ENCODE results near the gene C15orf62. TPM values are rescaled to one million over a fixed set of nuclear protein-coding genes. Genes with fewer than 3 reads are reported as not detected.

C15orf62 gene
- total RNA-seq, 1 experiment from 2014 or later = 0.03 TPM

DNA sequence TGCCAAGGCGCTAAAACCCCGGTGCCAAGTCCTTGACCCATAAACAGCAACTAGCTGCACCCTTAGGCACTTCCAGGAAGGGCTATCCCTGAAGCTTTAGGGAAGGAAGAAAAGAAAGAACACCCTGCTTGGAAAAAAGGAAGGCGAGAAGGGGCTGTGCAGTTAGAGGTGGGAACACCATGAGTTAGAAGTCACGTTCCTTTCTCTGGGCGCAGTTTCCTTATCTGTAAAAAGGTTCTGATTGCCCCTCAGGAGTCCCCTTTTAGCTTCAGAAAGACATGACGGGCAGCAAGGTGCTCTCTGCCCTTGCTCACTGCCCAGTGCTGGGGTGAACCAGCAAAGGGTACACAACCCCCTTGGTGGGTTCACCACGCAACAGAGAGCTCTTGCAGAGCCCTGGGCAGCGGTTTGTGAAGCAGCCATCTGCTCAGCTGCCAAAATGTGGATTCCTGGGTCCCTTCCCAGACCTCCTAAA, 5.1 kb upstream of the C15orf62 start:
- no peak for DNase-seq (ENCODE audit: low read depth in 1 of 2, low spot score in 2 of 2)
- Histone ChIP-seq H3K27ac (no peak overlapping the region), H3K4me1 (replicated peaks) (peaks cover 71% of the 10 kb centered on the region), H3K36me3 (peaks cover 24% of the 10 kb centered on the region), H3K9me3 (replicated peaks) (no peaks in the 10 kb centered on the region), H3K27me3 (replicated peaks) (no peaks in the 10 kb centered on the region), H3K4me3 (no peak overlapping the region)

DNA sequence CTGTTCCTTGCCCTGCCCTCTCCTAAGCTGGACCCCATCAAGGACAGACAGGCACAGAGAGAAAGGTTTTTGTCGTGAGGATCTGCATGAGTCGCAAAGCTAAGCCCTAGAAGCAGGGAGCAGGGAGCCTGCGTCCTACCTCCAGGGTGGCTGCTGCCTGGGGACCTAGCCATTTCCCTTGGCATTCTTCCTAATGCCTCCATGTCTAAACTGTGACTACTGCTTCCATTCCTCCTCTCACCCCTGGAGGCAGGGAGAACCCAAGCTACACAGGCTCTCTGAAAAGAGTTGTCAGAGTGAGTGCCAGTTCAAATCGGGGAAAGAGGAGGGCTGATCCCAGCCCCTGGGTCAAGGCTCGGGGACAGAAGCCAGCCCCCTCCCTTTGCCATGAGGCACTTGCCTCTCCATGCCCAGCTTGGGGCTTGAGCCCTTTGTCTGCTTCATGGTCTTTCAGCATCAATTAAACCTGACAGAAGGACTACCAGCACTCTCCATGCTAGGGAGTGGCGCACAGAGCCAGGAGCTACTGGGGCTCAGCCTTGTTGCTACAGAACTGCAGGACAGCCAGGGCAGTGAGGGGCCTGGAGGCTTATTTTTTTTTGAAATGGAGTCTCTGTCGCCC, 3.5 kb upstream of the C15orf62 start:
- H3K36me3 ChIP-seq = peaks cover 36% of the 10 kb centered on the region
- no peak overlapping the region for H3K4me3 ChIP-seq
- no peak for DNase-seq (ENCODE audit: low read depth in 1 of 2, low spot score in 2 of 2)
- peaks cover 74% of the 10 kb centered on the region for H3K4me1 ChIP-seq (replicated peaks)
- no peak overlapping the region for H3K27ac ChIP-seq
- H3K9me3 ChIP-seq (replicated peaks) = no peaks in the 10 kb centered on the region
- no peaks in the 10 kb centered on the region for H3K27me3 ChIP-seq (replicated peaks)

DNA sequence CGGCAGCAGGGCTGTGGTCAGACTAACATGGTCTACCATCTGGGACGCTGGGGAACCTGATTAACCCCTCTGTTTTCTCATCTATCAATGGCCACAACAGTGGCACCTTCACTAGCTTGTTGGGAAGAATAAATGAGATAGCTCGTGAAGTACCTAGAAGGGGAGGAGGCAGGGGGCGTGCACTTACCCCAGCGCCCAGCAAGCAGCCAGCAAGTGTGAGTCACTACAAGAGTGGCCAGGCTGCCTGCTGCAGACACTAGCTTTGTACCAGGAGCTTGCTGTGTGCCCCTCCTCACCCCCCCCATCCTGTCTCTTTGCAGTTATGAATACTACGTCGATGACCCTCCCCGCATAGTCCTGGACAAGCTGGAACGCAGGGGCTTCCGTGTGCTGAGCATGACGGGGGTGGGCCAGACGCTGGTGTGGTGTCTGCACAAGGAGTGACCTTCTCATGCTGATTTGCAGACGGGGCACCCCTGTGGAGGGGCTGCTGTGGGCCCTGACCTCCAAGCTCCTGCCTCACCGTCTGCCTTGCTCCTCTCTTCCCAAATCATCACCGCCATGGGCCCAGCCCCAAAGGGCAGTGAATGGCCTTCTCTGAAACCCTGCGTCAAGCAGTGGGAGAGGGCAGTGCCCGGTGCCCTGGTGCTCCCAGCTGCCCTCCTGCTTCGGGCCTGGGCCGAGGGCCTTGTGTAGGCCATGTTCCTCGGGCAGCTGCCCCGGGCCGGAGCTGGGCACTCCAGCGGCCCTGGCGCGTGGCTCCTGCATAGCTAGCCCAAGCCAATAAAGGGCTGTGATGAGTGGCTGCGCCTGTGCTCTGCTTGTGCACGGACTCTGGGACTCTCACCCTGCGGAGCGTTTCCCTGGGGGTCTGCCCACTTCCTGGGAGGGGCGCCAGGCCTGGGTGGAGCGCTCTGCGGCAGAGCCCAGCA, 2.6 kb upstream of the C15orf62 start:
- DNase-seq (ENCODE audit: low read depth in 1 of 2, low spot score in 2 of 2) = no peak
- H3K27ac ChIP-seq = no peak overlapping the region
- peaks cover 74% of the 10 kb centered on the region for H3K4me1 ChIP-seq (replicated peaks)
- no peaks in the 10 kb centered on the region for H3K27me3 ChIP-seq (replicated peaks)
- H3K9me3 ChIP-seq (replicated peaks) = no peaks in the 10 kb centered on the region
- H3K36me3 ChIP-seq = peaks cover 45% of the 10 kb centered on the region
- H3K4me3 ChIP-seq = no peak overlapping the region

DNA sequence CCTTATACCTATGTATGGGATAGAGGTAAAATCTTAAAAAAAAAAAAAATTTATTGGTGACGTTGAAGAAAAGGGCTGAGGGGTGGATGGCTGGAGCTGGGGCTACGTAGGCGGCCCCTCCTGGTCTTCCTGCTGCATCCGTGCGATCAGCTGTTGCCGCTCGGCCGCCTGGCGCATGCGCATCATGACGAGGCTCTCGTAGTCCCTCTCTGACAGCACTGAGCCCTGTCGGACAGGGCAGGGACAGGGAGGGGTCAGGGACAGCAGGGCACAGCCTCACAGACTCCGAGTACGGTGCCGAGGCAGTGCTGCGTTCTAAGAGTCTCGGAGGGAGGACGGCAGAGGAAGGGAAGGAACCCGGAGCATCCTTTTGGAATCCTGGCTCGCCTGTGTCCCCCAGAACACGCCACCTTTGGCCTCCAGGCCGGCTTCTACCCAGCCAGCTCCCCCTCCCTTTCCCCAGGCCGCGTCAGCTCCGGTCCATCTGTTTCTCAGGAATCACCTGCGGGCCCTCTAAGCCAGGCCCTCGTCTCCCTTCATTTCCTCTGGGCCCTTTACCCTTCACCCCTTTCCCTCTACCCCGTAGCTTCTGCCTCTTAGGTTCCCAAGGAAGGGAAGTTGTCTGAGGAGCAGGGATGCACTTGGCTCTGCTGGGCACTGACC, 1.8 kb upstream of the C15orf62 start:
- Histone ChIP-seq H3K27ac (no peak overlapping the region), H3K27me3 (replicated peaks) (no peaks in the 10 kb centered on the region), H3K9me3 (replicated peaks) (no peaks in the 10 kb centered on the region), H3K36me3 (peaks cover 49% of the 10 kb centered on the region), H3K4me1 (replicated peaks) (peaks cover 68% of the 10 kb centered on the region), H3K4me3 (no peak overlapping the region)
- no peak for DNase-seq (ENCODE audit: low read depth in 1 of 2, low spot score in 2 of 2)

DNA sequence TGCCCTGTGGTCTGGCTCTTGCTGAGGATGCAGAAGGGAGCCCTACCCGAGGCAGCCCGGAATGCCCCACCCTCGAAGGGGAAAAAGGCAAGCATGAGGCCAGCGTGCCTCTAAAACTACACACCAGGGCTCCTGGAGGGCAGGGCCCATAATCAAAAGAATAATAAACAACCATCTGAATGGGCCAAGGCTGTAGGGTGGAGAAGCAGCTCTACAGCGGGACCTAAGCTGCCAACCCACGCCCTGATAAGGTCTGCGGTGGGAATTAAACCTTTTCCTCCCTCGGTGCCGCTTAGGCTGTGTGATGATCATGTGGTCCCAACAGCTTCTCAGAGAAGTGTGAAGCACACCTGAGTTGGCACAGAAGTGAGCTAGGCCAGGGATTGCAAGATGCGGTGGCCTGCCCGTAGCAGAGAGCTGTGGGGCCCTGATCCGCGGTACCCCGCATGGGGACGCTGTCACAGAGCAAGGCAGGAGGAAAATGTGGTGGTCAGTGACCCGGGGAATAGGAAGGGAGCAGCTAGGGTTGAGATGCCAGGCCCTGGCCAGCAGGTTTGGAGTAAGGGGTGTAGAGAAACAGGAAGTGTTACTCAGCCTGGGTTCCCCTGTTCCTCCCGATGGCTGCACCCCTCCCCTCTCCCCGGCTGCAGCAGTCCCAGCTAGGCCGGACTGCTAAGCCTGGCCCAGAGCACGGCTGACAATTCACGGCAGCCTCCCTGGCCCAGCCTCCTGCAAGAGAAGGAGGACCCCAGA, 1.1 kb upstream of the C15orf62 start:
- Histone ChIP-seq H3K27ac (no peak overlapping the region), H3K27me3 (replicated peaks) (no peaks in the 10 kb centered on the region), H3K4me1 (replicated peaks) (peaks cover 61% of the 10 kb centered on the region), H3K36me3 (peaks cover 50% of the 10 kb centered on the region), H3K4me3 (no peak overlapping the region), H3K9me3 (replicated peaks) (no peaks in the 10 kb centered on the region)
- peak; percentile 41 to 67 for DNase-seq (ENCODE audit: low read depth in 1 of 2, low spot score in 2 of 2)

DNA sequence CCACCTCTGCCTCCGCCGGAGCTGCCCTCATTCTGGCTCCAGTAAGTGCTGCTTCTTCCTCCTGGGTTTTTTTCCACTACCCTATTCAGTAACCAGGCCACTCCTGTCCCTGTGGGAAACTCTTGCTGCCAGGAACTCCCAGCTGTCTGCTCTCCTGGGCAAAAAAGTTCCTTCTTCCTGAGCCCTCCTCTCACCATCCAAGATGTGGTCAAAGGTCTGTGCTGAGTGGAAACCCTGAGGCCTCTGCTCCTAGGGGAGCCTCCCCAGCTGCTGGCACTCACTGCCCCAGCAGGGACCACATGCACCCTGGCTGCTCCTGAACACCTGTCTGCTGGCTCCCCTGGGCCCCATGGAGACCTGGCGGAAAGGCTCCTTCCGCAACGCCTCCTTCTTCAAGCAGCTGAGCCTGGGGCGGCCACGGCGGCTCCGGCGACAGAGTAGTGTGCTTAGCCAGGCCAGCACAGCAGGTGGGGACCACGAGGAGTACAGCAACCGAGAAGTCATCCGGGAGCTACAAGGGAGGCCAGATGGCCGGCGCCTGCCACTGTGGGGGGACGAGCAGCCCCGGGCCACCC, 454 bp downstream of the C15orf62 start:
- Histone ChIP-seq H3K27ac (no peak overlapping the region), H3K9me3 (replicated peaks) (no peaks in the 10 kb centered on the region), H3K36me3 (peaks cover 65% of the 10 kb centered on the region), H3K4me3 (no peak overlapping the region), H3K27me3 (replicated peaks) (no peaks in the 10 kb centered on the region), H3K4me1 (replicated peaks) (peaks cover 45% of the 10 kb centered on the region)
- no peak for DNase-seq (ENCODE audit: low read depth in 1 of 2, low spot score in 2 of 2)

DNA sequence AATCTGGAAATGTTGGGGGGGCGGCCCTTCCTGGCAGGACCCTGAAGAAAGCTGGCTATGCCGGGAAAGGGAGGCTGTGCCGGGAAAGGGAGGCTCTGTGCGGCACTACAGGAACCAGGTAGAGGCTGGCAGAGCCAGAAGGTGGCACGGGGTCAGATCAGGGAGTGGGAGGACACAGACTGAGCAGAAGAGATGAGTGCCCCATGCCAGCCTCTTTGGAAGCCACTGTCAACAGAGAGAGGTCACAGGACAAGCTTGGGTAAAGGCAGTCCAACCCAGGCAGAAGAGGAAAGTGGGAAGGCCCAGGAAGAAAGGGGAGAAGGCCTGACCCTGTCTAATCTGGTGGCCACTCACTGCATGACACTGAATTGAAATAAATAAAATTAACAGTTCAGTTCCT, 1.5 kb downstream of the C15orf62 start:
- no peak for DNase-seq (ENCODE audit: low read depth in 1 of 2, low spot score in 2 of 2)
- peaks cover 75% of the 10 kb centered on the region for H3K36me3 ChIP-seq
- no peaks in the 10 kb centered on the region for H3K9me3 ChIP-seq (replicated peaks)
- H3K27me3 ChIP-seq (replicated peaks) = no peaks in the 10 kb centered on the region
- H3K27ac ChIP-seq = no peak overlapping the region
- no peak overlapping the region for H3K4me3 ChIP-seq
- peaks cover 35% of the 10 kb centered on the region for H3K4me1 ChIP-seq (replicated peaks)

DNA sequence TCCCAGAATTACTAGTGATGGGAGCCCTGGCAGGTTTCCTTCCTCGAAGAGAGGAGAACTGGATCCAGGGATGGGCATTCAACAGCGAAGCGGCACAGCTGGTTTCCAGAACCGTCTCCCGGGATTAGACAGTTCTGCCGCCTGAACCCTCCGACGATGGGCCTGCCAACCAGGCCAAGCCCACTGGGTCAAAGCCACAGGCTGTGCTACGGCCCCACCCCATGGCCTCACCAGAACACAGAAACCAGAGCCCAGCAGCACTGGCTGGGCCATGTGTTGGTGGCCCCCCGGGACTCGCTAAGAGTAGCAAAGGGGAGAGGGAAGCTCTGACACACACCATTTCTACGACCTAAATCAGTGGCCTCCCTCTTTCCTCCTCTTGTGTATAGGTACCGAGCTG, 2.2 kb downstream of the C15orf62 start:
- no peak for DNase-seq (ENCODE audit: low read depth in 1 of 2, low spot score in 2 of 2)
- H3K4me1 ChIP-seq (replicated peaks) = peaks cover 28% of the 10 kb centered on the region
- H3K27me3 ChIP-seq (replicated peaks) = no peaks in the 10 kb centered on the region
- H3K36me3 ChIP-seq = peaks cover 80% of the 10 kb centered on the region
- no peaks in the 10 kb centered on the region for H3K9me3 ChIP-seq (replicated peaks)
- H3K27ac ChIP-seq = no peak overlapping the region
- no peak overlapping the region for H3K4me3 ChIP-seq

DNA sequence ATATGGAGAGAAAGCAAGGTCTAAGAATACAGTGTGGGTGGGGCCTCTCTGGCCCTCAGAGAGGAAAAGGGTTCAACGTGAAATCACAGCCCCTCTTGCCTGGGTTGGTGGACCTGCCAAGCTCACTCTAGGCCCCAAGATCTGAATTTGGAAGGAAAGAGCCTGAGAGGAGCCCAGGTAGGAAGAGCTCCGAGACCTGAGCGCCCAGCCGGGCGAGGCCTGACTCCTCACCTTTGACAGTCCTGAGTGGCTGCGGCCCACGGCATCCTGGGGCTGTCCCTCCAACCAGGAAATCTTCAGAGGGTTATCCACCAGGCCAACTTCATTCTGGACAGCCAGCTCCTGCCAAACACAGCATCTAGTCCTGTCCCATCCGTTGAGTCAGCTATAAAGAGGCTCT, 3.7 kb downstream of the C15orf62 start:
- Histone ChIP-seq H3K4me1 (replicated peaks) (peaks cover 15% of the 10 kb centered on the region), H3K9me3 (replicated peaks) (no peaks in the 10 kb centered on the region), H3K27me3 (replicated peaks) (no peaks in the 10 kb centered on the region), H3K27ac (no peak overlapping the region), H3K4me3 (no peak overlapping the region), H3K36me3 (peaks cover 78% of the 10 kb centered on the region)
- DNase-seq (ENCODE audit: low read depth in 1 of 2, low spot score in 2 of 2) = no peak

DNA sequence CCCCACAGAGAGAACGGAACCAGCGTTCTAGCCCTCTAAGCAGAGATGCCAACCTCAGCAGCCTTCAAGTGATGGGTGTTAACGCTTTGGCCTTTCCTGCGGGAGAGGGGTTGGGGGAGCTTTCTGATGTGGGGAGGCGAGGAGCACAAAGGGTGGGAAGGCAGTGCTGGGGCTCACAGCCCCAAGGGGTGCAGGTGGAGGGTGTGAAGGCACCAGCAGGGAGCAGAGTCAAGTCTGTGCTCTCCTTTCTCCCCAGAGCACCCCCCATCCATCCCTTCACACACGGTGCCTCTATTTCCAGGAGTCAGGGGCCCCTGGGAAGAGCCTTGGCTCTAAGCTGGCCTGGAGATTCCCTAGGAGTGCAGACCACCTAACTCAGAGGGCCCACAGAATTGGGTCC, 4.1 kb downstream of the C15orf62 start:
- Histone ChIP-seq H3K4me1 (replicated peaks) (peaks cover 11% of the 10 kb centered on the region), H3K9me3 (replicated peaks) (no peaks in the 10 kb centered on the region), H3K27ac (no peak overlapping the region), H3K4me3 (no peak overlapping the region), H3K27me3 (replicated peaks) (no peaks in the 10 kb centered on the region), H3K36me3 (peaks cover 79% of the 10 kb centered on the region)
- DNase-seq (ENCODE audit: low read depth in 1 of 2, low spot score in 2 of 2) = no peak

DNA sequence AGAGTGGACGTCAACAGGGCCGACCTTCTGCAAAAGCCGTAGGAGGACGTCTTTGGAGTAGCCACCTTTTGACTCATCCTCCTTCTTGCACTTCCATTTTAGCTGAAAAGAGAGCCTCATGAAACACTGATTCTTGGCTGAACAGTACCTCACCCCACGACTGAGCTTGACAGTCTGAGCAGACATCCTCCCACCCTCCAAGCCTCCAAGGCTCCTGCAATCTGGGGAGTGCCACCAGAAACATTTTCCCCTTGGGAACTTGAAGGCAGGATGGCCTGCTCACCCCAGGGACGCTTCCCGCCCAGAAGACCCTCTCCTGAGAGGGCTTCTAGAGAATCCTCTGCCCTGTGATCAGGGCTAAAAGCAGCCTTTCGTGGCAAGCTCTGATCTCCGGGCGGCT, 5.2 kb downstream of the C15orf62 start:
- H3K4me1 ChIP-seq (replicated peaks) = no peaks in the 10 kb centered on the region; the same call in 1 of the 2 replicates
- no peak for DNase-seq (ENCODE audit: low read depth in 1 of 2, low spot score in 2 of 2)
- H3K27ac ChIP-seq = no peak overlapping the region
- H3K27me3 ChIP-seq (replicated peaks) = no peaks in the 10 kb centered on the region
- H3K36me3 ChIP-seq = peaks cover 74% of the 10 kb centered on the region
- no peak overlapping the region for H3K4me3 ChIP-seq
- H3K9me3 ChIP-seq (replicated peaks) = no peaks in the 10 kb centered on the region

DNA sequence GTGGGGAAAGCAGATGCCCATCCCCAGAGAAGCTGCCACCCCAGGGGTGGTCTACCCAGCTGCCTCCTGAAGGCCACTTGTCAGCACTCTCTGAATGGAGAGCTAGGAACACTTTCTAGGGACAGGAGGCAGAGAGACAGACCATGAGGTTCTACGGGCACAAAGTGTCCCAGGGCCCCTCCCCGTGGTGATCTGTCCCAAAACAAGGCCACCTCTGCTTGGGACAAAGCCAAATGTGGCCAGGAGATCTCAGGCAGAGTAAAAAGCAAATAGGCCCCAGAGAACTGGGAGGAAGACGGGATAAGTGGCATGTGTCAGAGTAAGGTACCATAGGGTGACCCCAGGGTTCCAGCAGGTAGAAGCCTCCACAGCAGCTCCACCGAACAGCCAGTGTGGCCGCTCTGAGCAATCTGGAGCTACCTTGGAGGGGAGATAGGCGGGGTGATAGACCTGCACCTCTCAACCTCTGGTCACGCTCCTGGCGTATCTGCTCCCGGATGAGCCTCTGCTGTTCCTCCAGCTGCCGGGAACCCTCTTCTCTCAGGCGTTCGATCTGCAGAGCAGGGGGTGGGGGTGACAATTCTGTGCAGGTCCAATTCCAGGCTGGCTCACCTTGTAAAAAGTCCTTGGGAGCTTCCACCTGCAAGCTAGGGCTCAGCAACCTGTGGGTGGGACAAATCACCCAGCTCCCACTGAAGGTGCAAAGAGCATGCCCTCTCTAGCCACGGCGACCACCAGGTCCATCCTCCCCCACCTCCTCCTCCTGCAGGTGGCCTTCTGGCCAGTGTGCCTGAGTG, 6.2 kb downstream of the C15orf62 start:
- DNase-seq (ENCODE audit: low read depth in 1 of 2, low spot score in 2 of 2) = no peak
- Histone ChIP-seq H3K27ac (no peak overlapping the region), H3K27me3 (replicated peaks) (no peaks in the 10 kb centered on the region), H3K36me3 (peaks cover 67% of the 10 kb centered on the region), H3K9me3 (replicated peaks) (no peaks in the 10 kb centered on the region), H3K4me3 (no peak overlapping the region), H3K4me1 (replicated peaks) (no peaks in the 10 kb centered on the region)
